Transverse colon (tissue), 4 donors: Measurements from ENCODE around the gene TBPL2.

Experiments
- EP300 ChIP-seq: sonication (generic); formaldehyde crosslinking; IDR thresholded peaks from one replicate; pipeline ENCODE4 v1.6.1; 2017; ENCODE audit warnings: antibody characterized with exemption, low read depth
- POLR2A ChIP-seq: fragments of 450-650 bp; IDR thresholded peaks from one replicate; pipeline ENCODE4 v1.6.1; 2016; ENCODE audit warnings: antibody characterized with exemption, mild to moderate bottlenecking, moderate library complexity
- POLR2AphosphoS5 ChIP-seq, 3 donors: sonication (generic); formaldehyde crosslinking; IDR thresholded peaks; one replicate each; pipeline ENCODE4 v1.6.1; 2016; ENCODE audit warnings: antibody characterized with exemption in 3 of 3
- TF ChIP-seq, protein P1 (sequence below), 5 experiments: fragments of 200-600 bp in 3 of 5; fragments of 450-650 bp in 2 of 5; sonication (generic) in 3 of 5; IDR thresholded peaks; 1 replicate in 2 of 5; 2 replicates in 3 of 5; pipeline ENCODE4 v1.5.1; 2016 to 2017; ENCODE audit warnings: antibody characterized with exemption in 5 of 5, inconsistent platforms in 3 of 5, mild to moderate bottlenecking in 2 of 5, moderate library complexity in 1 of 5

DNA sequence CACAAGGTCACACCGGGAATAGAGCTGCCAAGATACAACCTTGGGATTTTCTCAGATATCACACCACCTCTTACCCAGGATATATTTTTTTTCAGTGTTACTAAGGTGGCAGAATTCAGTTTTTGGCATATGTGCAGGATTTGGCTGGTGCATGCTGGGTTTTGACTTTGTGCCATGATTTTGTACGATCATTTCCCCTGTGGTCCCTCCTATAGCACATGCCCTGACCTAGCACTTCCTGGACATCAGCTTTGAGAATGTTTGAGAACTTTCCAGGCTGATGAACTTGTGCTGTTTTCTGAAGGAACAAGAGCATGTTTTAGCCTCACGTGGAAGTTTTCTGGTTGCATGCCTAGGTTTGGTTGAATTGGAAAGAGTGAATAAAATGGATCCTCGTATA, 11.0 kb upstream of the TBPL2 start:
- TF ChIP-seq, protein P1, sequence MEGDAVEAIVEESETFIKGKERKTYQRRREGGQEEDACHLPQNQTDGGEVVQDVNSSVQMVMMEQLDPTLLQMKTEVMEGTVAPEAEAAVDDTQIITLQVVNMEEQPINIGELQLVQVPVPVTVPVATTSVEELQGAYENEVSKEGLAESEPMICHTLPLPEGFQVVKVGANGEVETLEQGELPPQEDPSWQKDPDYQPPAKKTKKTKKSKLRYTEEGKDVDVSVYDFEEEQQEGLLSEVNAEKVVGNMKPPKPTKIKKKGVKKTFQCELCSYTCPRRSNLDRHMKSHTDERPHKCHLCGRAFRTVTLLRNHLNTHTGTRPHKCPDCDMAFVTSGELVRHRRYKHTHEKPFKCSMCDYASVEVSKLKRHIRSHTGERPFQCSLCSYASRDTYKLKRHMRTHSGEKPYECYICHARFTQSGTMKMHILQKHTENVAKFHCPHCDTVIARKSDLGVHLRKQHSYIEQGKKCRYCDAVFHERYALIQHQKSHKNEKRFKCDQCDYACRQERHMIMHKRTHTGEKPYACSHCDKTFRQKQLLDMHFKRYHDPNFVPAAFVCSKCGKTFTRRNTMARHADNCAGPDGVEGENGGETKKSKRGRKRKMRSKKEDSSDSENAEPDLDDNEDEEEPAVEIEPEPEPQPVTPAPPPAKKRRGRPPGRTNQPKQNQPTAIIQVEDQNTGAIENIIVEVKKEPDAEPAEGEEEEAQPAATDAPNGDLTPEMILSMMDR (IDR thresholded peaks at IDR 0.05): no peak
- TF ChIP-seq EP300 (no peak), POLR2AphosphoS5 (IDR thresholded peaks at IDR 0.05) (no peak), POLR2A (no peak)
